Mesodermal cell (in vitro differentiated cells): ENCODE measurements around the gene KCNH1.

Experiments
- H3K27ac ChIP-seq: 2 replicates; pipeline ENCODE4 v1.7.0; 2013; ENCODE audit warnings: mild to moderate bottlenecking, low read depth, low read length, moderate library complexity; ENCODE audit not compliant: severe bottlenecking
- H3K36me3 ChIP-seq: 2 replicates; pipeline ENCODE4 v1.7.1; 2013; ENCODE audit warnings: mild to moderate bottlenecking, low read length, moderate library complexity; ENCODE audit not compliant: control insufficient read depth, insufficient read depth
- H3K4me1 ChIP-seq: one replicate; pipeline ENCODE4 v1.7.1; 2013; ENCODE audit warnings: mild to moderate bottlenecking, low read length; ENCODE audit not compliant: insufficient read depth, control insufficient read depth, poor library complexity, severe bottlenecking
- H3K4me3 ChIP-seq: 2 replicates; pipeline ENCODE4 v1.7.0; 2013; ENCODE audit warnings: low read length, control low read depth, mild to moderate bottlenecking; ENCODE audit not compliant: insufficient read depth, poor library complexity, severe bottlenecking; ENCODE audit errors: extremely low read depth
- H3K9me3 ChIP-seq: 2 replicates; pipeline ENCODE4 v1.7.1; 2013; ENCODE audit warnings: mild to moderate bottlenecking, low read length, moderate library complexity; ENCODE audit not compliant: control insufficient read depth
- WGBS, 2 experiments: methylation state at CpG; one replicate each; pipeline ENCODE4 v1.1.5; 2013; ENCODE audit warnings: missing lambda C conversion rate in 2 of 2; ENCODE audit not compliant: insufficient coverage in 2 of 2; 5-methylcytosine and 5-hydroxymethylcytosine counted together

The KCNH1 gene

GRCh38 chr1:210800301-210800700 is 333.6 kb downstream of the KCNH1 start:
- Histone ChIP-seq H3K4me3 (no peak overlapping the region), H3K4me1 (no peaks in the 10 kb centered on the region), H3K27ac (no peak overlapping the region), H3K36me3 (no peaks in the 10 kb centered on the region), H3K9me3 (no peaks in the 10 kb centered on the region)
- 82 to 83% methylated on average over 2 to 3 of the region's 4 CpGs for WGBS, 2 experiments

- Histone ChIP-seq H3K27ac (no peak overlapping the region), H3K36me3 (no peaks in the 10 kb centered on the region), H3K9me3 (no peaks in the 10 kb centered on the region), H3K4me3 (no peak overlapping the region), H3K4me1 (peaks cover 8% of the 10 kb centered on the region)
- WGBS, 2 experiments: 91 to 94% methylated on average over 8 of the region's 8 CpGs
Measured at GRCh38 chr1:210797422-210797821, 336.5 kb downstream of the KCNH1 start.

- no peaks in the 10 kb centered on the region for H3K36me3 ChIP-seq
- peaks cover 14% of the 10 kb centered on the region for H3K4me1 ChIP-seq
- no peaks in the 10 kb centered on the region for H3K9me3 ChIP-seq
- H3K4me3 ChIP-seq: no peak overlapping the region
- WGBS, 2 experiments: 87 to 100% methylated on average over 4 of the region's 5 CpGs
- H3K27ac ChIP-seq: no peak overlapping the region
Measured at GRCh38 chr1:210796421-210796820, 337.5 kb downstream of the KCNH1 start.

DNA sequence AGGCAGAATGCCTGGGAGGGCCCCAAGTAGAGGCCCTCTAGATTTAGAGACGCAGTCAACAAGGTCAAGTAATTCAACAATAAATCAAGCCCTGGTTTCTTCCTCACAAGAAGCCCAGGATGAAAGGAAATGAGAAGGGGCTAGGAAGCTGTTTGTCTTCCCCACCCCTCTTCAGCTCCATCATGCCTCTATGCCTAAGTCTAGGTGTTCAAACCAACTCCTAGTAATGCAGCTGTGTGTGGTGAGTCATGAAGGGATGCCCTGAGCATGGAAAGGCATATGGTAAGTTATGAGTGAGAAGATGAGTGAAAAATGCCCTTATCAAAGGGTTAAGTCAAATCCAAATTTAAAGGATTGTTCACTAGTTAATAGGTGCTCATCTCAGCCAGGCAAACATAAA is 339.5 kb downstream of the KCNH1 start:
- Histone ChIP-seq H3K27ac (no peak overlapping the region), H3K9me3 (no peaks in the 10 kb centered on the region), H3K4me1 (peaks cover 14% of the 10 kb centered on the region), H3K4me3 (no peak overlapping the region), H3K36me3 (no peaks in the 10 kb centered on the region)
- no CpG with 5 or more reads among the region's 1 CpG for WGBS, 2 experiments

DNA sequence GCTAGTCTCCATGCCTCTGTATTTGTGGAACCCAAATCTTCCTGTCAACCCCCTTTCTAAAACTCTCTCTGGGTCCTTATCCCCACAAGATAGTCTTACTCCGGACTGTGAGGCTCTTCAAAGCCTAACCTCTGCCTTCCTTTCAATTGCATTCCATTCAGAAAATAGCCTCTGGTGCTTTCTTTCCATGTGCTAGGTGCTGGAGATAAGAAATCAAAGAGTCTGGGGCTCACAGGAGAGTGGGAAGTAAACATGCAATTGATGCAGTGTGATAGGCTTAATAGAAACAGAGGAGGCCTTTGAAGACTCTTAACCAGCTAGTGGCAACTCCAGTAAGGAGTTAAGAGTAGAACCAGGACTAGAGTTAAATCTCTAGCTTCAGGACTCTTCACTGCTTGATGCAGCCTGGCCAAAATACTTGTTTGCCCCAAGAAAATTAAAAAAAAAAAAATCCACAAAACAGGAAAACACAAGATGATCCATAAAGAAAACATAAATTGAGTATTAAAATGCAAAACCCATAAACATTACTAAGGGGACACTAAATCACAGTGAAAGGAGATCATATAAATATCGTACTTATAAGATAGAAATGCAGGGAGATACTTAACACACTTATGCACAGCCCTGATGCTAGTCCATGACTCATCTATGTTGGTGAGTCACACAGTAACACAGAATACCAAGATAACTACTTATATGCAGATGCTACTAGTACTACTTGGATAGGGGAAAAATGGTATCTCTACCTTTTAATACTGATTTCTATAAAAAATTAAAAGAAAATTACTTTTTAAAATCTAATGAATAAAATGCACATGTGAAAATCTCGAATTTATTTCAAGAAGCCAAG is 341.5 kb downstream of the KCNH1 start:
- Histone ChIP-seq H3K9me3 (no peaks in the 10 kb centered on the region), H3K4me3 (no peak overlapping the region), H3K27ac (peak overlapping the region; percentile 51), H3K4me1 (peaks cover 14% of the 10 kb centered on the region), H3K36me3 (no peaks in the 10 kb centered on the region)
- WGBS, 2 experiments: no CpG with 5 or more reads among the region's 3 CpGs

DNA sequence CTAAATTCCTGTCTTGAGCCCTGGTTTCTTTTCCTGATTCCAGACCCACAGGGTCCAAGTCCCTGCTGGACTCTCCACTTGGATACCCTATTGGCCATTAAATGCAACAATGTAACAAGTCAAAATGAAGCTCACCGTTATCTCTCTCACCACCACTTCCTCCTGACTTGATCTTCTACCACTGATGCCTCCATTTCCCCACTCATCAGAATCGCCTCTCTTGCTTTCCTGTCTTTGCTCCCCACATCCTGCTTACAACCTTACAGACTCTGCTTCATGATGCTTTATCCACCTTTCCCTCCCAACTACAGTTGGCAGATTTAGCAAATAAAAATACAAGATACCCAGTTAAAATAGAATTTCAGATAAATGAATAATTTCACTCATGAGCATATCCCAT is 343.8 kb downstream of the KCNH1 start:
- Histone ChIP-seq H3K27ac (no peak overlapping the region), H3K9me3 (no peaks in the 10 kb centered on the region)
- WGBS, 2 experiments: 65 to 89% methylated on average over 2 of the region's 2 CpGs

DNA sequence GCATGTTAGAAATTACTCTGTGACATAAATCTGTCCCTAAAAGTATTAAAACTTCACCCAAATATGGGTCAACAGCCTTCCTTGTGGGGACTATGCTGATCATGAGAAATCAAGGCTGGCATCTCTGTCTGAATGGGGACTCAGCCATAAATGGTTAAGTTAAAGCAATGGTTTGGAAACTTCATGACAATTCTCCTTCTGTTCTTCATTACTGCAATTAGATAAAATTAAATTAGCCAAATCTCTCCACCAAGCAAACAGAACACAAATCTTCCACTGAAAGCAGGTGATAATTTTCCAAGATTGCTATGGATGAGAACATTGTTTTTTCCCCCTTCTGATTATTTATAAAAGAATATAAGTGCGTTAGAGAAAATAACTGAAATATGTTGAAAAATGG is 346.1 kb downstream of the KCNH1 start:
- WGBS, 2 experiments: no CpG with 5 or more reads among the region's 1 CpG
- Histone ChIP-seq H3K9me3 (no peaks in the 10 kb centered on the region), H3K27ac (no peak overlapping the region), H3K4me1 (peaks cover 6% of the 10 kb centered on the region), H3K4me3 (no peak overlapping the region), H3K36me3 (no peaks in the 10 kb centered on the region)

More for the DNA sequence above, 343.8 kb downstream of the KCNH1 start:
- Histone ChIP-seq H3K4me3 (no peak overlapping the region), H3K36me3 (no peaks in the 10 kb centered on the region), H3K4me1 (peaks cover 14% of the 10 kb centered on the region)

- H3K36me3 ChIP-seq: no peaks in the 10 kb centered on the region
- WGBS, 2 experiments: 70 to 100% methylated on average over 1 of the region's 1 CpG
- H3K27ac ChIP-seq: no peak overlapping the region
- H3K4me1 ChIP-seq: no peaks in the 10 kb centered on the region
- H3K9me3 ChIP-seq: no peaks in the 10 kb centered on the region
- H3K4me3 ChIP-seq: no peak overlapping the region
Measured at GRCh38 chr1:210786546-210786945, 347.4 kb downstream of the KCNH1 start.

GRCh38 chr1:210783925-210784324 is 350.0 kb downstream of the KCNH1 start:
- Histone ChIP-seq H3K4me3 (no peak overlapping the region), H3K9me3 (no peaks in the 10 kb centered on the region), H3K4me1 (no peaks in the 10 kb centered on the region), H3K27ac (no peak overlapping the region), H3K36me3 (no peaks in the 10 kb centered on the region)
- whole genome bisulfite sequencing, 2 experiments: 100% methylated on average over 1 of the region's 1 CpG; no CpG with 5 or more reads in 1 of the 2 experiments

DNA sequence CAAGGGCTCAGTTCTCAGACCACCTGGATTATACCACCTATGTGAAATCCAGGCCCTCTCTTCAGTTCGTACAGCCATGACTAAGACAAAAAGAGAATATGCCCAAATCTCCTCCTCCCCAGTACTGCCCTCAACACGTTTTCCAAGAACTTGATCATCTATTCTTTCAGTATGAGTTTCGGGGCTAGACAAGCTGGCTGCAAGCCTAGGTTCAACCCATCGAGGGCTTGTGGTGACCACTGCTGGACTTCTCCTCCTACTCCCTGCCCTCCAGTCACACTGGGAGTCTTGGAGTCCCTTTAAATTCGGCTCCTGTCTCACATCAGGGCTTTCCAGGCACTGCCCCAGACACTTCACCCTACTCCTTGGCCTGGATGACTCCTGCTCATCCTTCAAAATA is 352.3 kb downstream of the KCNH1 start:
- H3K4me1 ChIP-seq: no peaks in the 10 kb centered on the region
- H3K27ac ChIP-seq: no peak overlapping the region
- H3K9me3 ChIP-seq: no peaks in the 10 kb centered on the region
- no peak overlapping the region for H3K4me3 ChIP-seq
- no peaks in the 10 kb centered on the region for H3K36me3 ChIP-seq
- WGBS, 2 experiments: 82 to 85% methylated on average over 4 to 5 of the region's 5 CpGs

DNA sequence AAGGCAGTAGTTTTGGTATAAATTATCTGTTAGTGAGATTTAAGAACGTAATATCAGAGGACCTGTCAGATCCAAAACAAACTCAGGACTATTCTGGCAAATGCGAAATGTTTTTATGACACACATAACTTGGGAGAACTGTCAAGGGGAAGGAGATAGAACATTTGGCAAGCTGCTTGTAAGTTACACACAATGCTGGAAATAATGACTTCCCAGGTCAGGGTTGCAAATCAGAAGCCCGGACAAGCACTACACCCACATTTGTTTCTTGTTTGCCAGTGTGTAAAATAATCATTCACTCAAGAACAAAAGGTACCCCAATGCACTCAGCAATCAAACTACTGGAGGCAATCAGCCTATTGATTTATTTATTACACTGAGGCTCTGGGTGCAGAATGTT is 354.7 kb downstream of the KCNH1 start:
- WGBS, 2 experiments: 86 to 88% methylated on average over 1 of the region's 3 CpGs
- H3K4me1 ChIP-seq: no peaks in the 10 kb centered on the region
- no peak overlapping the region for H3K4me3 ChIP-seq
- no peaks in the 10 kb centered on the region for H3K9me3 ChIP-seq
- no peaks in the 10 kb centered on the region for H3K36me3 ChIP-seq
- H3K27ac ChIP-seq: no peak overlapping the region
